Activated CD8-positive, alpha-beta T cell treated with anti-CD3 and anti-CD28 coated beads for 36 hours (primary cell): ENCODE data around the gene SYTL4. TPM values are rescaled to one million over a fixed set of nuclear protein-coding genes. Genes with fewer than 3 reads are reported as not detected.

ENCODE experiments used
- ATAC-seq: fragments of 200-7000 bp; cut with Tn5 transposase; one replicate; pipeline ENCODE4 v1.10.0; 2021; ENCODE audit warnings: mild to moderate bottlenecking, moderate library complexity
- CTCF ChIA-PET: fragments of 350-600 bp; sonication (Branson Sonifier 250); formaldehyde crosslinking; loops from one replicate; lab custom pipeline; 2021; ENCODE audit warnings: antibody characterized with exemption; lab: Charles Lee
- POLR2A ChIA-PET: fragments of 350-600 bp; sonication (Branson Sonifier 250); formaldehyde crosslinking; loops from one replicate; lab custom pipeline; 2021; ENCODE audit warnings: antibody characterized with exemption; lab: Charles Lee
- DNase-seq: peaks from one replicate; pipeline ENCODE4 v3.0.0-alpha.2; 2020
- H3K27ac Mint-ChIP-seq: one replicate; pipeline ENCODE4 v1.8.0; 2021; ENCODE audit warnings: mild to moderate bottlenecking, mixed read lengths
- H3K27me3 Mint-ChIP-seq: one replicate; pipeline ENCODE4 v1.8.0; 2021; ENCODE audit warnings: mixed read lengths
- H3K36me3 Mint-ChIP-seq: one replicate; pipeline ENCODE4 v1.8.0; 2021; ENCODE audit warnings: low read depth, mixed read lengths
- H3K4me1 Mint-ChIP-seq: one replicate; pipeline ENCODE4 v1.8.0; 2021; ENCODE audit warnings: low read depth, mixed read lengths
- H3K4me3 Mint-ChIP-seq: one replicate; pipeline ENCODE4 v1.8.0; 2021; ENCODE audit warnings: mild to moderate bottlenecking, moderate library complexity, mixed read lengths
- H3K9me3 Mint-ChIP-seq: one replicate; pipeline ENCODE4 v1.8.0; 2021; ENCODE audit warnings: mixed read lengths
- intact Hi-C: fragments of 100-400 bp; cut with micrococcal nuclease; formaldehyde crosslinking; loops from one replicate; pipeline ENCODE4 v1.10.0; 2022
- total RNA-seq, 2 experiments: library from RNA; stranded (reverse); gene quantifications; one replicate each; pipeline ENCODE4 v1.2.3, GENCODE V29; 2021
- TF ChIP-seq, protein P1 (sequence below): fragments of 200-600 bp; IDR thresholded peaks from one replicate; pipeline ENCODE4 v1.8.0; 2022; ENCODE audit warnings: antibody characterized with exemption, mild to moderate bottlenecking

Gene SYTL4
- total RNA-seq, 2 experiments from 2014 or later: not detected

DNA sequence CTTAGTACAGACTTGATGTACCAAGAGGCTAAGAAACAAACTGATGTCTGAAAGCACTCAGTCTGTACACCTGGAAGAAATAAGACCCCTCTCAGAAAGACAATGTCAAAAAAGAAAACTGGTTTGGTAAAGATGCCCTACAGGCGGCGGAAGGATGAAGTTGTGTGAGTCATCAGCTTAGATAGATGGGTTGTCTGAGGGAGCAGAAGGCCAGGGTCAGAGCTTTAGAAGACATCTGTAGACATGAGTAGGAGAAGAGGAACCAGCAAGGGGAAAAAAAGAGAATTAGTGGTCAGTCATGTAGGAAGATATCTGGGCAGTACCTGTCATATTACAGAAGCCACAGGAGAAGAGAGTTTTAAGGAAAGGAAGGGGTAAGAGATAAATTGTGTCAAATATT, 79.7 kb downstream of the SYTL4 start:
- intact Hi-C loops: no loop called here
- POLR2A ChIA-PET: no interaction called here
- no peaks in the 10 kb centered on the region for H3K9me3 Mint-ChIP-seq
- TF ChIP-seq, protein P1, sequence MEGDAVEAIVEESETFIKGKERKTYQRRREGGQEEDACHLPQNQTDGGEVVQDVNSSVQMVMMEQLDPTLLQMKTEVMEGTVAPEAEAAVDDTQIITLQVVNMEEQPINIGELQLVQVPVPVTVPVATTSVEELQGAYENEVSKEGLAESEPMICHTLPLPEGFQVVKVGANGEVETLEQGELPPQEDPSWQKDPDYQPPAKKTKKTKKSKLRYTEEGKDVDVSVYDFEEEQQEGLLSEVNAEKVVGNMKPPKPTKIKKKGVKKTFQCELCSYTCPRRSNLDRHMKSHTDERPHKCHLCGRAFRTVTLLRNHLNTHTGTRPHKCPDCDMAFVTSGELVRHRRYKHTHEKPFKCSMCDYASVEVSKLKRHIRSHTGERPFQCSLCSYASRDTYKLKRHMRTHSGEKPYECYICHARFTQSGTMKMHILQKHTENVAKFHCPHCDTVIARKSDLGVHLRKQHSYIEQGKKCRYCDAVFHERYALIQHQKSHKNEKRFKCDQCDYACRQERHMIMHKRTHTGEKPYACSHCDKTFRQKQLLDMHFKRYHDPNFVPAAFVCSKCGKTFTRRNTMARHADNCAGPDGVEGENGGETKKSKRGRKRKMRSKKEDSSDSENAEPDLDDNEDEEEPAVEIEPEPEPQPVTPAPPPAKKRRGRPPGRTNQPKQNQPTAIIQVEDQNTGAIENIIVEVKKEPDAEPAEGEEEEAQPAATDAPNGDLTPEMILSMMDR: no peak
- ATAC-seq (no peak), DNase-seq (no peak)
- peaks cover 5% of the 10 kb centered on the region for H3K27me3 Mint-ChIP-seq
- no peaks in the 10 kb centered on the region for H3K4me1 Mint-ChIP-seq
- no peak overlapping the region for H3K27ac Mint-ChIP-seq
- H3K4me3 Mint-ChIP-seq: no peak overlapping the region
- CTCF ChIA-PET: interaction anchor here (1.5 kb wide), 1 partner anchor 20 kb away, joined by 9 read pairs; no protein-coding TSS in a partner anchor
- no peaks in the 10 kb centered on the region for H3K36me3 Mint-ChIP-seq

DNA sequence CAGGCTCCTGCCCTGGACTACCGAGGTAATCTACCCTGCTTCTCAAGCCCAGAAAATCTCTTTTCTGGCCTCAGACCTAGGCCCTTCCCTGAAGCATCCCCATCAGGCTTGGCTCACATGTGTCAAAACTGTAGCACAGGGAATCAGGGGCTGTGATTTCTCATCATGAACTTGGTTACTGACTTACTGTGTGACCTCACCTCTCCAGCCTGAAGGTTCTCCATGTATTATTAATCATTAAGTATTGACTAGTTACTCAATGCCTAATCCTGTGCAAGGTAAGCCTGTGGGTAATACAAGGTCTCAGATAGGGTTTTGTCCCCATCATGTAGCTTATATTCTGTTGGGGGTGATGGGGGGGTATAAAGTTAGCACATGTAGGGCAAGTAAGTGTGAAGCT, 81.1 kb downstream of the SYTL4 start:
- Mint-ChIP-seq H3K36me3 (no peaks in the 10 kb centered on the region), H3K27ac (no peak overlapping the region), H3K9me3 (no peaks in the 10 kb centered on the region), H3K27me3 (peaks cover 7% of the 10 kb centered on the region), H3K4me3 (no peak overlapping the region), H3K4me1 (no peaks in the 10 kb centered on the region)
- TF ChIP-seq, protein P1: no peak
- POLR2A ChIA-PET: no interaction called here
- CTCF ChIA-PET: no interaction called here
- ATAC-seq: no peak
- intact Hi-C loops: no loop called here
- no peak for DNase-seq

- DNase-seq (no peak), ATAC-seq (no peak)
- peaks cover 10% of the 10 kb centered on the region for H3K27me3 Mint-ChIP-seq
- no peaks in the 10 kb centered on the region for H3K9me3 Mint-ChIP-seq
- H3K4me3 Mint-ChIP-seq: no peak overlapping the region
- intact Hi-C loops: no loop called here
- no peaks in the 10 kb centered on the region for H3K4me1 Mint-ChIP-seq
- H3K27ac Mint-ChIP-seq: no peak overlapping the region
- POLR2A ChIA-PET: no interaction called here
- CTCF ChIA-PET: interaction anchor here (0.8 kb wide), 1 partner anchor 12 kb away, joined by 3 read pairs; no protein-coding TSS in a partner anchor
- H3K36me3 Mint-ChIP-seq: no peaks in the 10 kb centered on the region
- TF ChIP-seq, protein P1: no peak
Observed at GRCh38 chrX:100649550-100650356, 82.2 kb downstream of the SYTL4 start.

- H3K9me3 Mint-ChIP-seq: no peaks in the 10 kb centered on the region
- H3K4me3 Mint-ChIP-seq: no peak overlapping the region
- no peak overlapping the region for H3K27ac Mint-ChIP-seq
- ATAC-seq (no peak), DNase-seq (no peak)
- POLR2A ChIA-PET: no interaction called here
- TF ChIP-seq, protein P1: no peak
- H3K4me1 Mint-ChIP-seq: no peaks in the 10 kb centered on the region
- intact Hi-C loops: no loop called here
- peaks cover 13% of the 10 kb centered on the region for H3K27me3 Mint-ChIP-seq
- no peaks in the 10 kb centered on the region for H3K36me3 Mint-ChIP-seq
- CTCF ChIA-PET: interaction anchor here (0.8 kb wide), 1 partner anchor 11 kb away, joined by 3 read pairs; no protein-coding TSS in a partner anchor
Observed at GRCh38 chrX:100648458-100649417, 83.2 kb downstream of the SYTL4 start.
